GM21737 (cell line): Measurements from ENCODE around the gene CACNG4.

ENCODE experiments used
- ATAC-seq: cut with Tn5 transposase; IDR thresholded peaks from one replicate; pipeline ENCODE4 v1.9.1; 2021; ENCODE audit warnings: mild to moderate bottlenecking, moderate library complexity; ENCODE audit not compliant: unreplicated experiment

CACNG4 gene

GRCh38 chr17:66944351-66945146 is 20.0 kb upstream of the CACNG4 start:
- no peak for ATAC-seq

GRCh38 chr17:66945147-66945835 is 19.2 kb upstream of the CACNG4 start:
- ATAC-seq: no peak

GRCh38 chr17:66946251-66946650 is 18.3 kb upstream of the CACNG4 start:
- ATAC-seq: no peak

GRCh38 chr17:66947311-66947710 is 17.2 kb upstream of the CACNG4 start:
- no peak for ATAC-seq

- ATAC-seq: no peak
Observed at GRCh38 chr17:66948061-66948750, 16.3 kb upstream of the CACNG4 start.

- no peak for ATAC-seq
Observed at GRCh38 chr17:66949501-66949900, 15.0 kb upstream of the CACNG4 start.

GRCh38 chr17:66950325-66950724 is 14.2 kb upstream of the CACNG4 start:
- no peak for ATAC-seq

GRCh38 chr17:66950886-66951604 is 13.5 kb upstream of the CACNG4 start:
- no peak for ATAC-seq

GRCh38 chr17:66951605-66951953 is 12.9 kb upstream of the CACNG4 start:
- no peak for ATAC-seq

GRCh38 chr17:66952031-66952524 is 12.4 kb upstream of the CACNG4 start:
- no peak for ATAC-seq

- no peak for ATAC-seq
Observed at GRCh38 chr17:66952681-66953629, 11.6 kb upstream of the CACNG4 start.

- no peak for ATAC-seq
Observed at GRCh38 chr17:66953630-66954020, 10.9 kb upstream of the CACNG4 start.

GRCh38 chr17:66954632-66955031 is 9.9 kb upstream of the CACNG4 start:
- no peak for ATAC-seq

- no peak for ATAC-seq
Observed at GRCh38 chr17:66955821-66956220, 8.7 kb upstream of the CACNG4 start.

GRCh38 chr17:66956941-66957340 is 7.6 kb upstream of the CACNG4 start:
- ATAC-seq: no peak

- ATAC-seq: no peak
Observed at GRCh38 chr17:66957343-66957742, 7.2 kb upstream of the CACNG4 start.

GRCh38 chr17:66957951-66958579 is 6.4 kb upstream of the CACNG4 start:
- no peak for ATAC-seq

- ATAC-seq: no peak
Observed at GRCh38 chr17:66959641-66960375, 4.7 kb upstream of the CACNG4 start.

- ATAC-seq: no peak
Observed at GRCh38 chr17:66960613-66961012, 3.9 kb upstream of the CACNG4 start.
